Measurements from ENCODE around the gene WDR3.

The WDR3 gene

GRCh38 chr1:117895482-117896114 is 33.9 kb upstream of the WDR3 start:
- peak; percentile 69 for TF ChIP-seq CTCF (IDR thresholded peaks at IDR 0.05; ENCODE audit: control insufficient read depth, insufficient read depth, low read depth, low read length, missing control alignments)
- DNase-seq (ENCODE audit: low read depth): peak; percentile 71
- H3K4me3 ChIP-seq (ENCODE audit: control insufficient read depth, low read depth, low read length): no peak overlapping the region

- DNase-seq (ENCODE audit: low read depth): no peak
- H3K4me3 ChIP-seq (ENCODE audit: control insufficient read depth, low read depth, low read length): no peak overlapping the region
- TF ChIP-seq CTCF (IDR thresholded peaks at IDR 0.05; ENCODE audit: control insufficient read depth, insufficient read depth, low read depth, low read length, missing control alignments): no peak
These were observed 32.0 kb upstream of the WDR3 start for GRCh38 chr1:117897551-117897950.

- no peak for DNase-seq (ENCODE audit: low read depth)
- TF ChIP-seq CTCF (IDR thresholded peaks at IDR 0.05; ENCODE audit: control insufficient read depth, insufficient read depth, low read depth, low read length, missing control alignments): no peak
- H3K4me3 ChIP-seq (ENCODE audit: control insufficient read depth, low read depth, low read length): no peak overlapping the region
These were observed 29.7 kb upstream of the WDR3 start for GRCh38 chr1:117899801-117900200.

- no peak for DNase-seq (ENCODE audit: low read depth)
- H3K4me3 ChIP-seq (ENCODE audit: control insufficient read depth, low read depth, low read length): no peak overlapping the region
- no peak for TF ChIP-seq CTCF (IDR thresholded peaks at IDR 0.05; ENCODE audit: control insufficient read depth, insufficient read depth, low read depth, low read length, missing control alignments)
These were observed 26.6 kb upstream of the WDR3 start for GRCh38 chr1:117902944-117903343.

GRCh38 chr1:117904485-117904884 is 25.1 kb upstream of the WDR3 start:
- DNase-seq (ENCODE audit: low read depth): no peak
- no peak overlapping the region for H3K4me3 ChIP-seq (ENCODE audit: control insufficient read depth, low read depth, low read length)
- no peak for TF ChIP-seq CTCF (IDR thresholded peaks at IDR 0.05; ENCODE audit: control insufficient read depth, insufficient read depth, low read depth, low read length, missing control alignments)

GRCh38 chr1:117905019-117905418 is 24.5 kb upstream of the WDR3 start:
- no peak for TF ChIP-seq CTCF (IDR thresholded peaks at IDR 0.05; ENCODE audit: control insufficient read depth, insufficient read depth, low read depth, low read length, missing control alignments)
- no peak overlapping the region for H3K4me3 ChIP-seq (ENCODE audit: control insufficient read depth, low read depth, low read length)
- DNase-seq (ENCODE audit: low read depth): no peak

GRCh38 chr1:117911051-117911450 is 18.5 kb upstream of the WDR3 start:
- no peak for DNase-seq (ENCODE audit: low read depth)
- no peak for TF ChIP-seq CTCF (IDR thresholded peaks at IDR 0.05; ENCODE audit: control insufficient read depth, insufficient read depth, low read depth, low read length, missing control alignments)
- no peak overlapping the region for H3K4me3 ChIP-seq (ENCODE audit: control insufficient read depth, low read depth, low read length)
